ENCODE measurements around the gene MX1. TPM values are rescaled to one million over a fixed set of nuclear protein-coding genes. Genes with fewer than 3 reads are reported as not detected.

MX1 gene
- total and polyA plus RNA-seq, 4 experiments from 2014 or later: 47.8 to 80.6 (median 74.5) TPM

DNA sequence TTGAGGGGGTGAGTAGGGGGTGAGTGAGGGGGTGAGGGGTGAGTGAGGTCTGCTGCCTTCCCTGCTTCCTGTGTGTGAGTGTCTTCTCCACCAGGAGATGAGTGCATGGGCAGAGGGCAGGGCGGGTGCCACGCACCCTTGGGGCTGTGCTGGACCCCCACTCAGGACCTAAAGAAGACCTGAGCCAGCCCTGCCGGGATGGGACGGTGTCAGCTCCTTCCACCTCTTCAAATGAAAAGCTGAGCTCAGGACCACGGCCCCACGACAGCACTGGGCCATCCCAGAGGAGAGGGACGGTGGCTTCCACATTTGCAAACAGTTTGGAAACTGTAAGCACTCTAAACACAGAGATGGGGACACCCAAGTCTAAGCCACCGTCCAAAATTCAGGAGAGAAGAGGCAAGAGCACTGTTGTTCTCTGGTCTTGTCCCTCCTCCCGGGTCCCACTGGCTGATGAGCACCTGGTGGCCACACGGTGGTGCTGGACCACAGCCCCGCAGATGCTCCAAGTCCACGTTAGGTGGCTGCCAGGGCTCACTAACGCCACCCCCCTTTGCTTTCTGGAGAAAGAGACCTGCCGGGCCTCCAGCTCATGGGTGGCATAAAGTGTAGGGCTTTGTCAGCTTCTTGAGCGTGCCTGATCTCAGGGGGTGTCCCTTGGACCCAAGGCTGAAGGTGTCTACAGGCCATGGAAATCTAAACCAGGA lies 49.8 kb downstream of the MX1 start:
- CTCF ChIA-PET (ENCODE audit: partially characterized antibody): no interaction called here
- H3K36me3 ChIP-seq (ENCODE audit: insufficient read depth, low read length): no peaks in the 10 kb centered on the region
- H3K4me1 ChIP-seq (ENCODE audit: insufficient read depth, low read length): no peaks in the 10 kb centered on the region
- H3K27ac ChIP-seq (ENCODE audit: low read depth, low read length): no peak overlapping the region
- no peaks in the 10 kb centered on the region for H3K27me3 ChIP-seq (ENCODE audit: insufficient read depth, low read length)
- no peak for DNase-seq
- H3K4me3 ChIP-seq (ENCODE audit: low read length in 2 of 2): no peak overlapping the region
- Mint-ChIP-seq H3K4me1 (no peaks in the 10 kb centered on the region), H3K36me3 (no peaks in the 10 kb centered on the region), H3K4me3 (no peak overlapping the region), H3K27ac (no peak overlapping the region), H3K9me3 (no peaks in the 10 kb centered on the region), H3K27me3 (peaks cover 8% of the 10 kb centered on the region in 2 donors)
- intact Hi-C loops (cut with micrococcal nuclease): no loop called here
- no peaks in the 10 kb centered on the region for H3K9me3 ChIP-seq (ENCODE audit: control insufficient read depth in 1 of 2, low read length in 2 of 2)
- POLR2A ChIA-PET (ENCODE audit: partially characterized antibody): no interaction called here

- no peaks in the 10 kb centered on the region for H3K4me1 ChIP-seq (ENCODE audit: insufficient read depth, low read length)
- intact Hi-C loops (cut with micrococcal nuclease): no loop called here
- no peak overlapping the region for H3K4me3 Mint-ChIP-seq
- H3K9me3 Mint-ChIP-seq: no peaks in the 10 kb centered on the region
- no peaks in the 10 kb centered on the region for H3K36me3 Mint-ChIP-seq
- no peaks in the 10 kb centered on the region for H3K27me3 ChIP-seq (ENCODE audit: insufficient read depth, low read length)
- H3K4me3 ChIP-seq (ENCODE audit: low read length in 2 of 2): no peak overlapping the region
- H3K36me3 ChIP-seq (ENCODE audit: insufficient read depth, low read length): no peaks in the 10 kb centered on the region
- peaks cover 3 to 13% of the 10 kb centered on the region in 2 donors for H3K27me3 Mint-ChIP-seq
- DNase-seq: no peak
- POLR2A ChIA-PET (ENCODE audit: partially characterized antibody): no interaction called here
- H3K4me1 Mint-ChIP-seq: peaks cover 0 to 3% (median 0%) of the 10 kb centered on the region in 4 donors
- no peak overlapping the region for H3K27ac ChIP-seq (ENCODE audit: low read depth, low read length)
- H3K9me3 ChIP-seq (ENCODE audit: control insufficient read depth in 1 of 2, low read length in 2 of 2): no peaks in the 10 kb centered on the region
- no peak overlapping the region for H3K27ac Mint-ChIP-seq
- CTCF ChIA-PET (ENCODE audit: partially characterized antibody): no interaction called here
These were observed 51.7 kb downstream of the MX1 start for GRCh38 chr21:41477641-41478318.

- peaks cover 0 to 3% (median 0%) of the 10 kb centered on the region in 4 donors for H3K4me1 Mint-ChIP-seq
- H3K36me3 Mint-ChIP-seq: no peaks in the 10 kb centered on the region
- no peaks in the 10 kb centered on the region for H3K9me3 Mint-ChIP-seq
- Histone ChIP-seq H3K36me3 (ENCODE audit: insufficient read depth, low read length) (no peaks in the 10 kb centered on the region), H3K9me3 (ENCODE audit: control insufficient read depth in 1 of 2, low read length in 2 of 2) (no peaks in the 10 kb centered on the region), H3K4me3 (ENCODE audit: low read length in 2 of 2) (no peak overlapping the region), H3K27ac (ENCODE audit: low read depth, low read length) (no peak overlapping the region), H3K4me1 (ENCODE audit: insufficient read depth, low read length) (no peaks in the 10 kb centered on the region), H3K27me3 (ENCODE audit: insufficient read depth, low read length) (no peaks in the 10 kb centered on the region)
- no peak for DNase-seq
- peak overlapping the region in 1 of 7 donors; percentile 44 for H3K27ac Mint-ChIP-seq
- peaks cover 4 to 15% of the 10 kb centered on the region in 2 donors for H3K27me3 Mint-ChIP-seq
- POLR2A ChIA-PET (ENCODE audit: partially characterized antibody): no interaction called here
- CTCF ChIA-PET (ENCODE audit: partially characterized antibody): no interaction called here
- H3K4me3 Mint-ChIP-seq: no peak overlapping the region
- intact Hi-C loops (cut with micrococcal nuclease): no loop called here
These were observed 52.5 kb downstream of the MX1 start for GRCh38 chr21:41478319-41479177.

GRCh38 chr21:41479686-41480085 lies 53.6 kb downstream of the MX1 start:
- ChIA-PET CTCF (ENCODE audit: partially characterized antibody) (no interaction called here), POLR2A (ENCODE audit: partially characterized antibody) (no interaction called here)
- intact Hi-C loops (cut with micrococcal nuclease): no loop called here
- Histone ChIP-seq H3K27me3 (ENCODE audit: insufficient read depth, low read length) (no peaks in the 10 kb centered on the region), H3K36me3 (ENCODE audit: insufficient read depth, low read length) (no peaks in the 10 kb centered on the region), H3K27ac (ENCODE audit: low read depth, low read length) (no peak overlapping the region), H3K4me3 (ENCODE audit: low read length in 2 of 2) (no peak overlapping the region), H3K4me1 (ENCODE audit: insufficient read depth, low read length) (no peaks in the 10 kb centered on the region), H3K9me3 (ENCODE audit: control insufficient read depth in 1 of 2, low read length in 2 of 2) (no peaks in the 10 kb centered on the region)
- no peak for DNase-seq
- Mint-ChIP-seq H3K27me3 (peaks cover 4 to 19% of the 10 kb centered on the region in 2 donors), H3K36me3 (no peaks in the 10 kb centered on the region), H3K4me3 (no peak overlapping the region), H3K4me1 (peaks cover 0 to 3% (median 0%) of the 10 kb centered on the region in 4 donors), H3K27ac (no peak overlapping the region), H3K9me3 (no peaks in the 10 kb centered on the region)

GRCh38 chr21:41480086-41480690 lies 54.1 kb downstream of the MX1 start:
- H3K27ac Mint-ChIP-seq: no peak overlapping the region
- H3K4me3 Mint-ChIP-seq: no peak overlapping the region
- Histone ChIP-seq H3K27ac (ENCODE audit: low read depth, low read length) (no peak overlapping the region), H3K4me3 (ENCODE audit: low read length in 2 of 2) (no peak overlapping the region), H3K4me1 (ENCODE audit: insufficient read depth, low read length) (no peaks in the 10 kb centered on the region), H3K36me3 (ENCODE audit: insufficient read depth, low read length) (no peaks in the 10 kb centered on the region), H3K9me3 (ENCODE audit: control insufficient read depth in 1 of 2, low read length in 2 of 2) (no peaks in the 10 kb centered on the region), H3K27me3 (ENCODE audit: insufficient read depth, low read length) (no peaks in the 10 kb centered on the region)
- no peaks in the 10 kb centered on the region for H3K36me3 Mint-ChIP-seq
- H3K27me3 Mint-ChIP-seq: peaks cover 6 to 21% of the 10 kb centered on the region in 2 donors
- no peak for DNase-seq
- H3K4me1 Mint-ChIP-seq: peaks cover 0 to 3% (median 0%) of the 10 kb centered on the region in 4 donors
- ChIA-PET CTCF (ENCODE audit: partially characterized antibody) (no interaction called here), POLR2A (ENCODE audit: partially characterized antibody) (no interaction called here)
- H3K9me3 Mint-ChIP-seq: no peaks in the 10 kb centered on the region
- intact Hi-C loops (cut with micrococcal nuclease): no loop called here

DNA sequence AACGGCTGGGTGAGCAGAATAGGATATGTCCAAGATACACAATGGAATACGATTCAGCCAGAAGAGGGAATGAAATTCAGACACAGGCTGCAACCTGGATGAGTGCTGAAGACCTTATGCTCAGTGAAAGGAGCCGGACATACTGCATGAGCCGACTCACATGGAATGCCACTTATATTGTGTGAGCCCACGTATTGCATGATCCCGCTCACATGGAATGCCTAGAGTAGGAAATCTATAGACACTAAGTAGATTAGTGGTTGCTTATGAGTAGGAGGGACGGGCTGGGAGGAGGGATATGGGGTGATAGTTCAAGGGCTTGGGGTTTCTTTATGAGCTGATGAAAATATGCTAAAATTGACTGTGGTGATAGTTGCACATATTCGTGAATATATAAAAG lies 55.2 kb downstream of the MX1 start:
- intact Hi-C loops (cut with micrococcal nuclease): no loop called here
- Mint-ChIP-seq H3K36me3 (no peaks in the 10 kb centered on the region), H3K4me3 (no peak overlapping the region), H3K4me1 (peaks cover 0 to 3% (median 0%) of the 10 kb centered on the region in 4 donors), H3K27ac (no peak overlapping the region), H3K9me3 (no peaks in the 10 kb centered on the region), H3K27me3 (peaks cover 6 to 21% of the 10 kb centered on the region in 2 donors)
- Histone ChIP-seq H3K27ac (ENCODE audit: low read depth, low read length) (no peak overlapping the region), H3K36me3 (ENCODE audit: insufficient read depth, low read length) (no peaks in the 10 kb centered on the region), H3K4me3 (ENCODE audit: low read length in 2 of 2) (no peak overlapping the region), H3K4me1 (ENCODE audit: insufficient read depth, low read length) (no peaks in the 10 kb centered on the region), H3K9me3 (ENCODE audit: control insufficient read depth in 1 of 2, low read length in 2 of 2) (no peaks in the 10 kb centered on the region), H3K27me3 (ENCODE audit: insufficient read depth, low read length) (no peaks in the 10 kb centered on the region)
- POLR2A ChIA-PET (ENCODE audit: partially characterized antibody): no interaction called here
- no peak for DNase-seq
- CTCF ChIA-PET (ENCODE audit: partially characterized antibody): no interaction called here

DNA sequence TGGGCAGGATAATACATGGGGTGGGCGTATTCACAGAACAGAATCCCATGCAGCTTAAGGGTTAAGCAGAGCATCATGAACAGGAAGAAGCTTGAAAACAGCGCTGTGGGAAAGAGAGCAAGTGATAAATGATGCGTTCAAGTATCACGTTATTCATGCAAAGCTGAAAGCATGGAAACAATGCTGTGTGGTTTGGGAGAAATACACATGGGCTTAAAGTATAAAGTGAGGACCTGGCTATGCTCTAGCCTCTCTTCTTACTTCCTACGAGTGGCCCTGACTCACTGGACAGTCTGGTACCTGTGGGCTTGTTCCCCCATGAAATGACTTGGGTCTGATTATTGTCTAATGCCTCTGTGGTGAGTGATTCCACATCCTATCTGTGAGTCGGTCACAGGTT lies 56.3 kb downstream of the MX1 start:
- Histone ChIP-seq H3K4me3 (ENCODE audit: low read length in 2 of 2) (no peak overlapping the region), H3K27ac (ENCODE audit: low read depth, low read length) (no peak overlapping the region), H3K27me3 (ENCODE audit: insufficient read depth, low read length) (no peaks in the 10 kb centered on the region), H3K9me3 (ENCODE audit: control insufficient read depth in 1 of 2, low read length in 2 of 2) (no peaks in the 10 kb centered on the region), H3K4me1 (ENCODE audit: insufficient read depth, low read length) (no peaks in the 10 kb centered on the region), H3K36me3 (ENCODE audit: insufficient read depth, low read length) (no peaks in the 10 kb centered on the region)
- Mint-ChIP-seq H3K36me3 (no peaks in the 10 kb centered on the region), H3K27me3 (peaks cover 8 to 28% of the 10 kb centered on the region in 2 donors), H3K4me1 (peaks cover 0 to 3% (median 0%) of the 10 kb centered on the region in 4 donors), H3K27ac (no peak overlapping the region), H3K9me3 (no peaks in the 10 kb centered on the region), H3K4me3 (no peak overlapping the region)
- no peak for DNase-seq
- ChIA-PET CTCF (ENCODE audit: partially characterized antibody) (no interaction called here), POLR2A (ENCODE audit: partially characterized antibody) (no interaction called here)
- intact Hi-C loops (cut with micrococcal nuclease): no loop called here
